HUES64 (cell line): ENCODE data around the gene DUOXA1.

Experiments
- H3K27ac ChIP-seq: 2 replicates; pipeline ENCODE4 v1.7.0; 2013; ENCODE audit warnings: low read depth, low read length, inconsistent platforms
- H3K27me3 ChIP-seq: 2 replicates; pipeline ENCODE4 v1.6.1; 2013; ENCODE audit warnings: mild to moderate bottlenecking, low read length; ENCODE audit not compliant: insufficient read depth
- H3K36me3 ChIP-seq: 2 replicates; pipeline ENCODE4 v1.6.1; 2013; ENCODE audit warnings: mild to moderate bottlenecking, low read length; ENCODE audit not compliant: insufficient read depth
- H3K4me1 ChIP-seq: 2 replicates; pipeline ENCODE4 v1.6.1; 2013; ENCODE audit warnings: mild to moderate bottlenecking, low read length, moderate library complexity; ENCODE audit not compliant: insufficient read depth
- H3K4me3 ChIP-seq: 2 replicates; pipeline ENCODE4 v1.5.1; 2013; ENCODE audit warnings: mild to moderate bottlenecking, low read length, moderate library complexity
- H3K9ac ChIP-seq: 2 replicates; pipeline ENCODE4 v1.6.1; 2013; ENCODE audit warnings: mild to moderate bottlenecking, low read depth, low read length
- H3K9me3 ChIP-seq: 2 replicates; pipeline ENCODE4 v1.6.1; 2013; ENCODE audit warnings: low read depth, low read length; ENCODE audit not compliant: insufficient read depth
- WGBS: fragments of 150-250, 120-280 bp; methylation state at CpG from one replicate; pipeline ENCODE4 v1.1.7; 2013; ENCODE audit warnings: missing lambda C conversion rate; 5-methylcytosine and 5-hydroxymethylcytosine counted together

DUOXA1 gene

GRCh38 chr15:45150997-45151396, 21.3 kb upstream of the DUOXA1 start:
- Histone ChIP-seq H3K9me3 (no peaks in the 10 kb centered on the region), H3K27me3 (no peaks in the 10 kb centered on the region; the same call in 1 of the 2 replicates), H3K27ac (no peak overlapping the region), H3K4me1 (0 out of 2 replicates have a peak, but pooled peaks cover 3% of the 10 kb centered on the region), H3K36me3 (no peaks in the 10 kb centered on the region), H3K9ac (no peak overlapping the region), H3K4me3 (no peak overlapping the region)
- WGBS = 95% methylated on average over 6 of the region's 6 CpGs

- WGBS = 89% methylated on average over 6 of the region's 6 CpGs
- H3K4me3 ChIP-seq = no peak overlapping the region
Observed at GRCh38 chr15:45150481-45150880, 20.8 kb upstream of the DUOXA1 start.

GRCh38 chr15:45149060-45149459, 19.4 kb upstream of the DUOXA1 start:
- no peak overlapping the region for H3K4me3 ChIP-seq
- H3K9me3 ChIP-seq = no peaks in the 10 kb centered on the region
- H3K4me1 ChIP-seq = 0 out of 2 replicates have a peak, but pooled peaks cover 3% of the 10 kb centered on the region
- 100% methylated on average over 1 of the region's 1 CpG for WGBS
- H3K27ac ChIP-seq = no peak overlapping the region
- H3K36me3 ChIP-seq = no peaks in the 10 kb centered on the region
- H3K27me3 ChIP-seq = no peaks in the 10 kb centered on the region; the same call in 1 of the 2 replicates
- H3K9ac ChIP-seq = no peak overlapping the region

More at GRCh38 chr15:45150481-45150880, 20.8 kb upstream of the DUOXA1 start:
- Histone ChIP-seq H3K27ac (no peak overlapping the region), H3K4me1 (0 out of 2 replicates have a peak, but pooled peaks cover 3% of the 10 kb centered on the region), H3K9me3 (no peaks in the 10 kb centered on the region), H3K27me3 (no peaks in the 10 kb centered on the region; the same call in 1 of the 2 replicates), H3K9ac (no peak overlapping the region), H3K36me3 (no peaks in the 10 kb centered on the region)

GRCh38 chr15:45148076-45149059, 18.7 kb upstream of the DUOXA1 start:
- Histone ChIP-seq H3K27me3 (no peaks in the 10 kb centered on the region; the same call in 1 of the 2 replicates), H3K4me1 (0 out of 2 replicates have a peak, but pooled peaks cover 3% of the 10 kb centered on the region), H3K9ac (no peak overlapping the region), H3K36me3 (no peaks in the 10 kb centered on the region), H3K4me3 (no peak overlapping the region), H3K9me3 (no peaks in the 10 kb centered on the region), H3K27ac (no peak overlapping the region)
- 94% methylated on average over 12 of the region's 12 CpGs for WGBS

- H3K27me3 ChIP-seq = no peaks in the 10 kb centered on the region; the same call in 1 of the 2 replicates
- no peak overlapping the region for H3K9ac ChIP-seq
- whole genome bisulfite sequencing = 95% methylated on average over 7 of the region's 7 CpGs
- H3K9me3 ChIP-seq = no peaks in the 10 kb centered on the region
- no peaks in the 10 kb centered on the region for H3K36me3 ChIP-seq
- no peak overlapping the region for H3K27ac ChIP-seq
- 0 out of 2 replicates have a peak, but pooled peaks cover 3% of the 10 kb centered on the region for H3K4me1 ChIP-seq
- no peak overlapping the region for H3K4me3 ChIP-seq
Observed at GRCh38 chr15:45147606-45148005, 17.9 kb upstream of the DUOXA1 start.

GRCh38 chr15:45146405-45146804, 16.7 kb upstream of the DUOXA1 start:
- no peak overlapping the region for H3K27ac ChIP-seq
- H3K4me3 ChIP-seq = no peak overlapping the region
- 95% methylated on average over 4 of the region's 4 CpGs for WGBS
- 0 out of 2 replicates have a peak, but pooled peaks cover 3% of the 10 kb centered on the region for H3K4me1 ChIP-seq
- H3K27me3 ChIP-seq = no peaks in the 10 kb centered on the region; the same call in 1 of the 2 replicates
- H3K9ac ChIP-seq = no peak overlapping the region
- no peaks in the 10 kb centered on the region for H3K36me3 ChIP-seq
- H3K9me3 ChIP-seq = no peaks in the 10 kb centered on the region

- Histone ChIP-seq H3K9ac (no peak overlapping the region), H3K4me1 (0 out of 2 replicates have a peak, but pooled peaks cover 3% of the 10 kb centered on the region), H3K9me3 (no peaks in the 10 kb centered on the region), H3K27me3 (no peaks in the 10 kb centered on the region), H3K27ac (no peak overlapping the region), H3K36me3 (no peaks in the 10 kb centered on the region), H3K4me3 (no peak overlapping the region)
- WGBS = 95% methylated on average over 9 of the region's 9 CpGs
Observed at GRCh38 chr15:45144775-45145174, 15.1 kb upstream of the DUOXA1 start.

GRCh38 chr15:45143946-45144345, 14.3 kb upstream of the DUOXA1 start:
- WGBS = 94% methylated on average over 11 of the region's 11 CpGs
- H3K9ac ChIP-seq = no peak overlapping the region
- H3K27ac ChIP-seq = no peak overlapping the region
- H3K36me3 ChIP-seq = no peaks in the 10 kb centered on the region
- H3K27me3 ChIP-seq = no peaks in the 10 kb centered on the region
- no peak overlapping the region for H3K4me3 ChIP-seq
- H3K9me3 ChIP-seq = no peaks in the 10 kb centered on the region
- H3K4me1 ChIP-seq = 0 out of 2 replicates have a peak, but pooled peaks cover 3% of the 10 kb centered on the region

- peaks cover 3% of the 10 kb centered on the region; the same call in 1 of the 2 replicates for H3K27me3 ChIP-seq
- H3K9me3 ChIP-seq = no peaks in the 10 kb centered on the region
- H3K9ac ChIP-seq = no peak overlapping the region
- no peaks in the 10 kb centered on the region for H3K36me3 ChIP-seq
- H3K27ac ChIP-seq = no peak overlapping the region
- H3K4me1 ChIP-seq = no peaks in the 10 kb centered on the region
- 82% methylated on average over 7 of the region's 7 CpGs for WGBS
- H3K4me3 ChIP-seq = no peak overlapping the region
Observed at GRCh38 chr15:45143056-45143455, 13.4 kb upstream of the DUOXA1 start.

- no peaks in the 10 kb centered on the region for H3K4me1 ChIP-seq
- H3K9ac ChIP-seq = no peak overlapping the region
- no peak overlapping the region for H3K4me3 ChIP-seq
- WGBS = 77% methylated on average over 5 of the region's 5 CpGs
- H3K27me3 ChIP-seq = peaks cover 11% of the 10 kb centered on the region
- H3K36me3 ChIP-seq = no peaks in the 10 kb centered on the region
- H3K27ac ChIP-seq = no peak overlapping the region
- H3K9me3 ChIP-seq = no peaks in the 10 kb centered on the region
Observed at GRCh38 chr15:45141386-45141785, 11.7 kb upstream of the DUOXA1 start.

GRCh38 chr15:45140557-45141250, 11.0 kb upstream of the DUOXA1 start:
- H3K4me3 ChIP-seq = no peak overlapping the region
- H3K9ac ChIP-seq = no peak overlapping the region
- no peak overlapping the region for H3K27ac ChIP-seq
- no peaks in the 10 kb centered on the region for H3K4me1 ChIP-seq
- WGBS = 94% methylated on average over 10 of the region's 10 CpGs
- H3K9me3 ChIP-seq = no peaks in the 10 kb centered on the region
- H3K27me3 ChIP-seq = peaks cover 17% of the 10 kb centered on the region
- H3K36me3 ChIP-seq = no peaks in the 10 kb centered on the region
